22Rv1 (cell line): ENCODE results near the gene KCNQ1.

Source experiments
- ZFX ChIP-seq: fragments of 450-650 bp; IDR thresholded peaks from 2 replicates; pipeline ENCODE4 v1.6.1; 2017; ENCODE audit warnings: antibody characterized with exemption, borderline replicate concordance
- TF ChIP-seq, protein P1 (sequence below): fragments of 450-650 bp; IDR thresholded peaks from 2 replicates; pipeline ENCODE4 v1.5.1; 2017; ENCODE audit warnings: mild to moderate bottlenecking

DNA sequence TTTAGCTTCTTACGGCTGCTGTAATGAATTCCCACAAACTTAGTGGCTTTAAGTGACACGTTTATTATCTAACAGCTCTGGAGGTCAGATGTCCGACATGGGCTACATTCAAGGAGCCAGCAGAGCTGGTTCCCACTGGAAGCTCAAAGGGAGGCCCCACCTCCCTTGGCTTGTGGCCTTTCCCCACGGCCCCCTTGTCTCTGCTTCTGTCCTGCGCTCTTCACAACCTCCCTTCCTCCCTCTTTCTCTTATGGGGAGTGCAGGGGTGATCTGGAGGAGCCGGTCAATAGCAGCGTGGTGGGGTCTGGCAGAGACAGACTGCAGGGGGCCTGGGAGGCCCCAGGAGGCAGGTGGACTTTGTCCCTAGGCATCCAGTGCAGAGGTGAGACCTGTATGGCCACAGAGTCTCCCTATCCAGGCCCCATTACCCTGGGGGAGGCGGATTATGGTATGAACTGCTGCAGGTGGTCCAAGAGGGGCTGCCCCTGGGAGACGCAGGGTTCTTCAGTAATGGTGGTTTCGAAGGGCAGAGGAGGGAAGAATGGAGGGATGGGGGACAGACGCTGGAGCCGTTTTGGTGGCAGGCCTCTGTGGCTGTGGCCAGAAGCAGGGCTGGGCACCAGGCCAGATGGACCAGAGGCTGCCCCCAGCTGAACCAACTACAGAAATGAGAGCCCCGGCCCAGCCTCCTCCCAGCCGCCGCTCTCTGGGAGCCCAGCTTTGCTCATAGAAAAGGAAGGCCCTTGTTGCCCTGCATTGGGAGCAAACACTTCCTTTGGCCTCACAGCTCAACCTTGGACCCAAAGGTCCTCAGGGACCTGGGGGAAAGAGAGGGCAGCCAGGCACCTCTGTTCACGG is 285.7 kb downstream of the KCNQ1 start:
- TF ChIP-seq, protein P1, sequence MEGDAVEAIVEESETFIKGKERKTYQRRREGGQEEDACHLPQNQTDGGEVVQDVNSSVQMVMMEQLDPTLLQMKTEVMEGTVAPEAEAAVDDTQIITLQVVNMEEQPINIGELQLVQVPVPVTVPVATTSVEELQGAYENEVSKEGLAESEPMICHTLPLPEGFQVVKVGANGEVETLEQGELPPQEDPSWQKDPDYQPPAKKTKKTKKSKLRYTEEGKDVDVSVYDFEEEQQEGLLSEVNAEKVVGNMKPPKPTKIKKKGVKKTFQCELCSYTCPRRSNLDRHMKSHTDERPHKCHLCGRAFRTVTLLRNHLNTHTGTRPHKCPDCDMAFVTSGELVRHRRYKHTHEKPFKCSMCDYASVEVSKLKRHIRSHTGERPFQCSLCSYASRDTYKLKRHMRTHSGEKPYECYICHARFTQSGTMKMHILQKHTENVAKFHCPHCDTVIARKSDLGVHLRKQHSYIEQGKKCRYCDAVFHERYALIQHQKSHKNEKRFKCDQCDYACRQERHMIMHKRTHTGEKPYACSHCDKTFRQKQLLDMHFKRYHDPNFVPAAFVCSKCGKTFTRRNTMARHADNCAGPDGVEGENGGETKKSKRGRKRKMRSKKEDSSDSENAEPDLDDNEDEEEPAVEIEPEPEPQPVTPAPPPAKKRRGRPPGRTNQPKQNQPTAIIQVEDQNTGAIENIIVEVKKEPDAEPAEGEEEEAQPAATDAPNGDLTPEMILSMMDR = no peak
- TF ChIP-seq ZFX = no peak
